ENCODE results near the gene CXorf65.
A peak's percentile ranks its signal among the peaks of the same experiment; 100 is the strongest.

Gene CXorf65

DNA sequence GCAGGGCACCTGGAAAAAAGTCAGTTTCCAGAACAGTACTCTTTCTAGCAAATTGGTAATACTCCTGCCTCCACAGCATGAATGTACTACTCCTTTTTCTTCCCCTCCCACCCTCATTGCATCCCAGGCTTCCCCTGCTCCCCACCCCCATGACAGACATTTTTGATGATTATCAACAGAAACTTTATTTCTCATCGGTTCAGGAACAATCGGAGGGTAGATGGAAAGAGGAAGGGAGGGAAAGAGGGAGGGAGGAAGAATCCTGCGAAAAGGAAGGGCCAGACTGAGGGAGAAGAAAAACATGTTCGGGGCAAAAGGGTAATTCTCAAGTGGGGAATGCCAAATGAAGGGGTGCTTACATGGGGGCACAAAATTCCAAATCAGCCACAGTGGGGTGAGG is 705 bp upstream of the CXorf65 start:
- DNase-seq (ENCODE audit: low read depth in 3 of 3) = no peak

DNA sequence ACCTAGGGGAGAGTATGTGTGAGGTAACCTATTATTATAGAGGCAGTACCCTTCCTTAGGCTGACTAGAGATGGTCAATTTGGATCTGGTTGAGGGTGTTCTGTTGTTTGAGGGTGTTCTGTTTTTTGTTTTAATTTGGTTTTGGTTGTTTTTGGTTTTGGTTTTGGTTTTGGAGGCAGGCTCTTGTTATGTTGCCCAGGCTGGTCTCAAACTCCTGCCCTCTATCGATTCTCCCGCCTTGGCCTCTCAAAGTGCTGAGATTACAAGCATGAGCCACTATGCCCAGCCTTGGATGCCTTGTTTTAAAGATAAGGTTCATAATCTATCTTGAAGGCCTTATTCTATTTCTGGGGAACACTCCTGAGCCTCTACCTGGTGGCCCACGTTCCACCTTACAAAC is 912 bp downstream of the CXorf65 start:
- DNase-seq (ENCODE audit: low read depth in 3 of 3) = no peak

- no peak for DNase-seq (ENCODE audit: low read depth in 3 of 3)
Measured at GRCh38 chrX:71103110-71103983, 3.2 kb downstream of the CXorf65 start.

DNA sequence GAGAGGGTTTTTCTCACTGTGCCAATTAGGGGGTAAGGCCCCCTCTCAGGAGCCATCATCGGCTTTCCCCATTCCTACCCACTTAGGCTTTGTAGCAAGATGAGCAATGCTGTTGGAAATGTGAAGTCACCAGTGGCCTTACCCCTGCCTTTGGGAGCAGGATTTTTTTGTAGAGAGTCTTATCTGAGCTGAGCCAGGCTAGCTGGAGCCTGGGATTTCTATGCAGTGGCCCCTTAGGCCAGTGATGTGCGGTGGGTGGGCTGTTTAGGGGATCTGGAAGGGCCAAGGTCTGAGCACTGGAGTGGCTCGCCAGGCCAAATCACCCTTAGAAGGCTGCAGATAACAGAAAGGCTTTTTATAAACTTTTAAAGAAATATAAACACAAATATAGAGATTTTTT is 4.2 kb downstream of the CXorf65 start:
- DNase-seq (ENCODE audit: low read depth in 3 of 3) = no peak

DNA sequence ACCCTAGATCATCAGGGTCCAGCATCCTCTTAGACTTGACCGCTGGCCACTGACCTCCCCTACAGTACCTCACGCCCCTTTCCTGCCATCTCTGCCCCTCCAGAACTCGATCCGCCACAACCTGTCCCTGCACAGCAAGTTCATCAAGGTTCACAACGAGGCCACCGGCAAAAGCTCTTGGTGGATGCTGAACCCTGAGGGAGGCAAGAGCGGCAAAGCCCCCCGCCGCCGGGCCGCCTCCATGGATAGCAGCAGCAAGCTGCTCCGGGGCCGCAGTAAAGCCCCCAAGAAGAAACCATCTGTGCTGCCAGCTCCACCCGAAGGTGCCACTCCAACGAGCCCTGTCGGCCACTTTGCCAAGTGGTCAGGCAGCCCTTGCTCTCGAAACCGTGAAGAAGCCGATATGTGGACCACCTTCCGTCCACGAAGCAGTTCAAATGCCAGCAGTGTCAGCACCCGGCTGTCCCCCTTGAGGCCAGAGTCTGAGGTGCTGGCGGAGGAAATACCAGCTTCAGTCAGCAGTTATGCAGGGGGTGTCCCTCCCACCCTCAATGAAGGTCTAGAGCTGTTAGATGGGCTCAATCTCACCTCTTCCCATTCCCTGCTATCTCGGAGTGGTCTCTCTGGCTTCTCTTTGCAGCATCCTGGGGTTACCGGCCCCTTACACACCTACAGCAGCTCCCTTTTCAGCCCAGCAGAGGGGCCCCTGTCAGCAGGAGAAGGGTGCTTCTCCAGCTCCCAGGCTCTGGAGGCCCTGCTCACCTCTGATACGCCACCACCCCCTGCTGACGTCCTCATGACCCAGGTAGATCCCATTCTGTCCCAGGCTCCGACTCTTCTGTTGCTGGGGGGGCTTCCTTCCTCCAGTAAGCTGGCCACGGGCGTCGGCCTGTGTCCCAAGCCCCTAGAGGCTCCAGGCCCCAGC is 5.7 kb downstream of the CXorf65 start:
- no peak for DNase-seq (ENCODE audit: low read depth in 3 of 3)

DNA sequence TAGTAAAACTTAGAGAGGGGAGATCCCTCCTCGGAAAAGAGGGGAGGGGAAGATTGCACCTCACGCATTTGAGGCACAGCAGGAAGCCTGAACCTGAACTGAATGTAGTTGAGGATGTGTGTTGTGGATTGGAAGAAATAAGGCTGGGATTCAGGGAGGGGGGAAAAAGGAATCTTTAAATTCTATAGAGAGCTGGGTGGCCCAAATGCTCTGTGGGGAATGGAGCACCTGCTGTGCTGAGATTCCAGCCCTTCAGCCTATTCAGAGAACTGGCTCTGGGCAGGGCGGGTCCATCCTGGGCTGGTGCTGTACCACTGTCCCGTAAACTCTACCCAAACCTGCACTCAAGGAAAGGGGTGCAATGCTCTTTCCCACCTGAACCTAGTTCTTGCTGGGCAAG is 6.8 kb downstream of the CXorf65 start:
- DNase-seq (ENCODE audit: low read depth in 3 of 3) = no peak

- DNase-seq (ENCODE audit: low read depth in 3 of 3) = no peak
Measured at GRCh38 chrX:71098951-71099506, 7.5 kb downstream of the CXorf65 start.

DNA sequence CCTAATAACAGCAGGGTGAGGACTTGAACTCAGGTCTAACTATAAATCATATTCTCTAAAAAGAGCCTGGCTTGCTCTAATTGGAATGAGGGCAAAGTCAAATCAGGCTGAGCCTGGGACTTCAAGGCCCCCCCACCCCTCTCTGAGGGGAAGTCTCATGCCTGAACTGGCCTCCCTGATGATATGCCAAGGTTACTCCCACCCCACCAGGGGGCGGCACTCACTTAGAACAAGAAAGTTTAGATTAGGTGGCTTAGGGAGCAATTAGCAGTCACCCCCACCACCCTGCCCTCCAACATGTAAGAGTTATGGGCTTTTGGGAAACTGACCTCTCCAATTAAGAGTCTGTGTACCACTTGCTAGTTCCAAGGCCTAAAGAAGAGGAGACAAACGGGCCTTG is 8.2 kb downstream of the CXorf65 start:
- DNase-seq (ENCODE audit: low read depth in 3 of 3) = peak in 2 of 3 donors; percentile 39 to 74

DNA sequence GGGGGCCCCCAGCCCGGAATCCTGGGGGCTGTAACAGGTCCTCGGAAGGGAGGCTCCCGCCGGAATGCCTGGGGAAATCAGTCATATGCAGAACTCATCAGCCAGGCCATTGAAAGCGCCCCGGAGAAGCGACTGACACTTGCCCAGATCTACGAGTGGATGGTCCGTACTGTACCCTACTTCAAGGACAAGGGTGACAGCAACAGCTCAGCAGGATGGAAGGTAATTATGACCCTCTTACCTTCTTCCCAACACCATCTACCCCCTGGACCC is 9.8 kb downstream of the CXorf65 start:
- DNase-seq (ENCODE audit: low read depth in 3 of 3) = no peak

- DNase-seq (ENCODE audit: low read depth in 3 of 3) = no peak
Measured at GRCh38 chrX:71095981-71096759, 10.4 kb downstream of the CXorf65 start.

DNA sequence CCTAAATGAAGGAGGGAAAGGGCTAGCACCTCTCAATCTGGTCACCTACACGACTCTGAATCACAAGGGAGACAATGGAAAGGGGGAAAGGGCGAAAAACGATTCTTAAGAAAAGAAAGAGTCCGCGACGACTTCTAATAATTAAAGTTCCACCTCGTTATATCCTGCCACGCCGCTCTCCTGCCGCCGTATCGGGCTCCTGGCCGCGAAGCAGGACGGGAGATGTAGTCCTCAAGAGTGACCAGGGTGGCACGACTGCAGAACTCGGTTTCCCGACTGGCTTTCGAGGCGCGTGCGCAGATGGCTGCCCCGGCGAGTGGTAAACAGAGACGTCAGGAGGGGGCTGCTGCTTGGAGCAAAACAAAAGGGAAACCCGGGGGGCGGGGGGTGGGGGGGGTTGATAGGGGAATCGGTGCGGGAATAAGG is 11.0 kb downstream of the CXorf65 start, which contains the start of gene FOXO4:
Gene FOXO4 (plus strand): TSS at position 297 of the 426 bp plus-strand sequence. CDS start 678 bp downstream, outside the sequence.
- peak; percentile 67 to 77 (median 76) for DNase-seq (ENCODE audit: low read depth in 3 of 3)

DNA sequence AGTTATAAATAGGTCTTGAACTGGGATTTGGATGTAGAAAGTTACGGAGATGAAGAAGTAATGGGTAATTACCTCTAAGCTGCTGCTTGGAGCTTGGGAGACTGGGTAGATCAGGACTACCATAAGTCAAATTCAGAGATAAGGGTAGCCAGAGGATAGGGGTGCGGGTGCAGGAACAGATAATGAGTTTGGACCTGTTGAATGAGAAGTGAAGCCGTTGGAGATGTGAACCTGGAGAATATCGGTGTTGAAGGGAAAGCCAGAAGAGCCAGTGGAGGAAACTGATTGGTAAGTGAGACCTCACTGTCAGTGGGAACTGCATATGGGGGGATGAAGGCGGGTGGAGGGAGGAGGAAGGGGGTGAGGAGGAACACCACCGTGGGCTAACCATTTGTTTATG is 11.5 kb downstream of the CXorf65 start:
- DNase-seq (ENCODE audit: low read depth in 3 of 3) = no peak

- DNase-seq (ENCODE audit: low read depth in 3 of 3) = no peak
Measured at GRCh38 chrX:71091263-71091662, 15.3 kb downstream of the CXorf65 start.

DNA sequence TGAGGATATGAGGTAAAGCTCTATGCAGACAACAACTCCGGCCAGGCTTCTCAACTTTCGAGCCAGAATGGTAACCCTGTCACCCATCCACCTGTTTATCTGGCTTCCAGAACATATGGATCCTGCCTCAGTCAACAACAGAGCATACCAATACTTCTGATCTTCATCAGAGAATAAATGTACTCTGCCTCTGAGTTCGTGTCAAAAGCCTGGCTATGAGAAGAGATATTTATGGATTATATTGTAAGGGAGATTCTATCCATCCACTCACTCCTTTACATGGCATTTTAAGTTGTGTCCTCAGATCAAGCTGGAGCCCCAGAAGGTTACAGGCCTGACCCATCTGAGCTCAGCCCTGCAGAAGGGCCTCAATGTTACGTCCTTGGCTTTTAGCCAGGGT is 20.6 kb downstream of the CXorf65 start:
- no peak for DNase-seq (ENCODE audit: low read depth in 3 of 3)

GRCh38 chrX:71082822-71083221 is 23.7 kb downstream of the CXorf65 start:
- DNase-seq (ENCODE audit: low read depth in 3 of 3) = no peak

DNA sequence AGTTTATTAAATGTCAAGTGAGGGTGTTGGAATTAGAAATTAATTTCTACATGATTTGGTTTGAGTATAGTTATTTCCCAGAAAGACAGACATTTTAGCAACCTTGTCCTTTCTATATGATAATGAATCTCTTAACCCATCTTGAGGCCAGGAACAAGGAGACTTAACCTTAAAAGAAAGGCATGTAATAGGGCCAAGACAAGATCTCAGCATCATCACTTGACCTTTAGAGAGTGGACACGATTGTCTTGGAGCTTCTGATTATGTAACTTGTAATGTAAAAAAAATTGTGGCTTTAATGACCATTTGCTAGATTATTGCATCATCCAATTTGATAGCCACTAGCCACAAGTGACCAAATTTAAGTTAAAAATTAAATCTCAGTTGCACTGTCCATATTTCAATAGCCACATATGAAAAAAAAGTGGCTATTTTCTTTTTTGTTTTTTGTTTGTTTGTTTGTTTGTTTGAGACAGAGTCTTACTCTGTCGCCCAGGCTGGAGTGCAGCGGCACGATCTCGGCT is 24.4 kb downstream of the CXorf65 start:
- DNase-seq (ENCODE audit: low read depth in 3 of 3) = no peak

DNA sequence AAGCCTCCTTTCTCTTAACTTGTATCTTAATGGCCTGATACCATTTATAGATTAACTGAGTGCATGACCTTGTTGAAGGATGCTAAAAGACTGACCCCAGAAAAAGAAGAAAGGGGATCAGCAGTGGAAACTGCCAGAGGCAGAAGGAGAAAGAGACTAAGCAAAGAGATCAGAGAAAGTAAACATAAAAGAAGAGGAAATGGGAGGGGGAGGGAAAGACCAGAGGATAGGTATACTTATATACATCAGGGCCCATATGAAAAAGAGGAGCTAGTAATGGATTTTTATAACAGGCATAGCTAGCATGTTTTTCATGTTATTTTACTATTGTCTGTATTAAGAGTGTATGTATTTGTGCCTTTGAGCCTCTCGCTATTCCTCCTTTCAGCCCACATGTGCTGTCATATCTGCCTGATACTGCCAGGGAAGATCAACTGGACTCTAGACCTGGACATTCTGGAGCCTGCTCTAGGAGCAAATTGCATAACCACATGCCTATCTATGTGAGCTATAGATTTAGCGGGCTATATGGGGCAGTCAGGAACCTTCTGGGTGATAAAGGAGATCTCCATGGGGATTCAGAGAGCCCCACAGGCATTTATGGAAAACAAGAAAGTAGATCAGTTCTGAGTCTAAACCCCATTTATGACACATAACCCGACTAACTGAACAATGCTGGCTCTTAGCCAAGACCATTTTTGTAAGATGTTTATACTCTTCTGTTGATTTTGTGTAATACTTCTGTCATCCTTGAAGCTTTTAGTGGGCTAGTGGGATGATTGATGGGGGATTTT is 25.0 kb downstream of the CXorf65 start:
- DNase-seq (ENCODE audit: low read depth in 3 of 3) = no peak

DNA sequence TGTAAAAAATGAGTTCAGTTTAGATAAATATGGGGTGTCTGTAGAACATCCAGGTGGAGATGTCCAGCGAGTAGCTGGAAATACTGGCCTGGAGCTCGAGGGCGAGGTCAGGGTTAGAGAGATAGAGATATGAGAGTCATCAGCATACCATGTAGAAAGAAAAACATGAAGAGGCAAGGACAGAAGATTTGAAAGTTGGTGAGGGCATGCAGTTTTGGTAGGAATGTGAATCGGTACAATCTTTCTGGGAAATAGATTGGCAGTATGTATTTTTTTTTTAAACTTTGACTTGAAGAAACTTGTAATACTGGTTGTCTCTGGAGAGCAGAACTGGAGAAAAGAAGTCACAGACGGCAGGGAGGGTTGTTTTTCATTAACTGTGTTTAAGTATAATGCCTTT is 36.0 kb downstream of the CXorf65 start:
- no peak for DNase-seq (ENCODE audit: low read depth in 3 of 3)

DNA sequence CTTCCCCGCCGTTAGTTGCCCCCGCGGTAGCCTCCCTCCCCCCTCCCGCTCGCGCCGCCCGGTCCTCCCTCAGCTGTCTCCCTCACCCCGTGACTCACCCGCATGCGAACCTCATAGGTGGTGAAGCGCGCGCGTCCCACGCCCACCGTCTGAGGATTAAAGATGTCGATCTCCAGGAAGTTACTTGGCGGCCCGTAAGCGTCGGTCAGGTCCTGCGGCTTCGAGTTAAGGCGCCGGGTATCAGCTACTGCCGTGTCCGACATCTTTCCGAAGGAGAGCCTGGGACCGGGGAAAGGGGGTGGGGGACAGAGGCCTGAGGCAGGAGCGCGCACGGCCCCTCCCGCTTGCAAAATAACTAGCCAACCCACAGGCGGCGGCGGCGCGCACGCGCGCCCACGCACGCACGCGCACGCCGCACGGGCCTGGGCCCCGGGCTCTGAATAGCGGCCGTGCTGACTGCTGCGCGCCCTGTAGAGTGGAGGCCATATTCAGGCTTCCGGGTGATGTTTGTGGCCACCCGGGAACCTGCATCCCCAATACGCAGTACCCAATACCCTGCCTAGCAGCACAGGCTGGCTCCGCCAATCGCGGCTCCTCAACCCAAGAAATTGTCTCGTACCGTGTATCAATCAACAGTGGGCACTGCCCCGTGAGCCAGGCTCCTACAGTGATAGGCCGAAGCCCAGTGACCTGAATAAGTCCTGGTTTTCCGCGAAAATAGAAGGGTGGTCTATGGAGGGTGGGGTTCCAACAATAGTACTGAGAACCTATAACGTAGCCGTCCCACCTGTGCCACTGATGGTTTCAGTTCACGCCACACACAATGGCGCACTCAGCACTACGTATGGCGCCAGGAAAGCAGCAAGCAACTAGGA is 38.3 kb downstream of the CXorf65 start, which contains the start of gene SNX12:
Gene SNX12 (minus strand): TSS at position 291 of the 875 bp plus-strand sequence. CDS start 28 bp downstream, at position 263.
- peak; percentile 70 to 84 (median 76) for DNase-seq (ENCODE audit: low read depth in 3 of 3)

DNA sequence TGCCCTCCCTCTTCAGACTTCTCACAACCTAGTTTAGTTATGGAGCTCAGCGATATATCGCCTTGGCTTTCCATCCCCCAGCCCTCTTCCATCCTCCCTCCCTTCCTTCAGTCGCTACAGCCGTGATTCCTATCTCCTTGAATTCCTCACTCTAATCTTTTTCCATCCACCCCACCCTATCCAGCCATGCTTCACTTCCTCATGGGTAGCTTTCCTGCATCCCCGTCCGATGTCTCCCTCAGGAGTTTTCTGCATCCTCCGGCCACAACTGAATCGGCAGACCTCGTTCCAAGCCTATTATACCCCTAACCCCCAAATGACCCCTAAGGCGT is 38.9 kb downstream of the CXorf65 start:
- DNase-seq (ENCODE audit: low read depth in 3 of 3) = no peak
